Stimulated activated naive CD8-positive, alpha-beta T cell treated with anti-CD3 and anti-CD28 coated beads, Interleukin-15, amount 100 ng/mL, for 72 hours (primary cell): ENCODE results near the gene SSH2.
"Not testable (repeated sequence)": the region's sequence is repeated elsewhere in the genome, so short reads cannot be mapped to it uniquely, and the experiment has no call there.

ENCODE experiments used
- ATAC-seq: fragments of 150-1000 bp; cut with Tn5 transposase; 2 replicates; pipeline ENCODE4 v1.10.0; 2021; ENCODE audit warnings: mild to moderate bottlenecking, moderate library complexity
- DNase-seq, 2 donors: peaks; one replicate each; pipeline ENCODE4 v3.0.0; 2021 to 2022
- H3K27ac Mint-ChIP-seq, 2 donors: one replicate each; pipeline ENCODE4 v1.8.0; 2022; ENCODE audit warnings: mild to moderate bottlenecking in 2 of 2, mixed read lengths in 2 of 2, moderate library complexity in 2 of 2
- H3K27me3 Mint-ChIP-seq: one replicate; pipeline ENCODE4 v1.8.0; 2022; ENCODE audit warnings: mixed read lengths
- H3K4me1 Mint-ChIP-seq: one replicate; pipeline ENCODE4 v1.8.0; 2022; ENCODE audit warnings: mild to moderate bottlenecking, mixed read lengths
- H3K4me3 Mint-ChIP-seq, 2 donors: one replicate each; pipeline ENCODE4 v1.8.0; 2022; ENCODE audit warnings: mild to moderate bottlenecking in 2 of 2, mixed read lengths in 2 of 2, moderate library complexity in 1 of 2
- H3K9me3 Mint-ChIP-seq, 2 donors: one replicate each; pipeline ENCODE4 v1.8.0; 2022; ENCODE audit warnings: mixed read lengths in 2 of 2

The SSH2 gene

DNA sequence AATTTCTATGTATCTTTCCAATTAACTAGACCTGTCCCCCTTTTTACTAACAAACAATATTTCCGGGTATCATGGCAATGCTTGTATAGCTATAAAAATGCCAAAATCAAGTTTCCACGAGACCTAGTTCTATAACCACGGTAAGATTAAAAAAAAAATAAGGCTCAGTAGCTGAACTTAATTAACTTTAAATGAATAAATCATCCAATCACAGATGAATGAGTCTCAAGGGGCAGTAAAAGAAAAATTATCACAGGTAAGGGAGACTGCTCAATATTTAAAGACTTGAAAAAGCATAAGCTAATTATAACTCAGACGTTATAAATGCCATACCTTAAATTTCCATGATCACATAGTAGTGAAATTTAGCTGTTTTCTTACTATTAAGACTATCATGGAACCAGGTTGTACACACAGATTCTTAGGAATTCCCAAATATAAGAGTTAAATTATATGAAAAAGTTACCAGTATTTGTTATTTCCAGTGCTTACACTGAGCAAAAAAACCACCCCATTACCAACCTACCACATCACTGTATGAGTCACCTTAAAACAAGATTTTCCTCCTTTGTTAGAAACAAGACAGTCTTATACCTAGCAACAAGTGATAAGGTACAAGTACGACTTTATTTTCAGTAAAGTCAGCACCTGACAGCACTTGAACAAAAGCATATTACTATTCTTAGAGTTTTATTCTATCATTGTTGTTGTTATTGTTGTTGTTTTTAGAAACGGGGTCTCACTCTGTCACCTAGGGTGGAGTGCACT, 20.6 kb downstream of the SSH2 start:
- Mint-ChIP-seq H3K4me1 (peaks cover 28% of the 10 kb centered on the region), H3K9me3 (peaks cover 0 to 16% of the 10 kb centered on the region in 2 donors), H3K27ac (peak overlapping the region in 1 of 2 donors; percentile 69), H3K27me3 (no peaks in the 10 kb centered on the region), H3K4me3 (no peak overlapping the region)
- no peak for DNase-seq
- ATAC-seq: peak; percentile 89

- Mint-ChIP-seq H3K9me3 (peaks cover 0 to 16% of the 10 kb centered on the region in 2 donors), H3K27me3 (no peaks in the 10 kb centered on the region), H3K27ac (no peak overlapping the region), H3K4me1 (peaks cover 38% of the 10 kb centered on the region), H3K4me3 (no peak overlapping the region)
- ATAC-seq (no peak), DNase-seq (no peak)
Observed at GRCh38 chr17:29906969-29907368, 23.1 kb downstream of the SSH2 start.

DNA sequence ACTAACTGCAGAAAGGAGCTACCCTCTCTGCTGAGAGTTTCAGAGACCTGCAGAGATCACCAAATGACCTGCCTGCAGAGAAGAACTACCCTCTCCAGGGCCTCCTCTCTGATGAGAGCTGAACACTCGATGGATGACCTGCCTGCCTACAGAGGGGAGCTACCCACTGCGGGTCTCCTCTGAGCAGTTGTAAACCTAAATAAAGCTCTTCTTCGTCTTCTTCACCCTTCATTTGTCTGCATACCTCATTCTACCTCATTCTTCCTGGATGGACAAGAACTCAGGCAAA, 24.2 kb downstream of the SSH2 start:
- no peak for DNase-seq
- ATAC-seq: no peak
- H3K9me3 Mint-ChIP-seq: peaks cover 0 to 16% of the 10 kb centered on the region in 2 donors
- no peak overlapping the region for H3K27ac Mint-ChIP-seq
- H3K4me3 Mint-ChIP-seq: no peak overlapping the region
- no peaks in the 10 kb centered on the region for H3K27me3 Mint-ChIP-seq
- peaks cover 44% of the 10 kb centered on the region for H3K4me1 Mint-ChIP-seq

DNA sequence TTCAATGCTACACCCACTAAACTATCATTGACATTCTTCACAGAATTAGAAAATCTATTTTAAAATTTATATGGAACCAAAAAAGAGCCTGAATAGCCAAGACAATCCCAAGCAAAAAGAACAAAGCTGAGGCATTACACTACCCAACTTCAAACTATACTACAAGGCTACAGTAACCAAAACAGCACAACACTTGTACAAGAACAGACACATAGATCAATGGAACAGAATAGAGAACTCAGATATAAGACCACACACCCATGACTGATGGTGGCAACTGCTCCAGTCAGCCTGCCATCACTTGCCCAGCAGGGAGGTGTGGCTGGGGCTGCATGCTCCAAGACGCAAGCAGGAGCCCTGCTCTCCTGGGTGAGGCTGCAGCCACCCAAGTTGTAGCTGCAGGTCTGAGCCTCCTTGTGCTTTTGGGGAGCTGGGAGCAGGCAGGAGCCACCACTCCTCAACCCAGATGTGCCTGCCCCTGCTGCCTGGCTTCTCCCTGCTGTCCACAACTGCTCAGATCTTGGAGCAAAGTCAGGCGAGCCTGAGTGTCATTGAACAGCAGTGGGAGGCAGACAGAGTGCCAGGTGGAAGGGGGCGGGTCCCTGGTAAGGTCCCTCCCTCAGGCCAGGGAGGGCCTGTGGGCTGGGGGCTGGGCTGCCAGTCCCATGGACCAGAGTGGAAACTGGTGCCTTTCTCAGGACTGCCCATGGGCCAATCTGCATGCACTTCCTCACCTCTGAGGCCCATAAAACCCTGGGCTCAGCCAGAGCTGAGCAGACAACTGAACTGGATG, 24.7 kb downstream of the SSH2 start:
- H3K4me1 Mint-ChIP-seq: peaks cover 44% of the 10 kb centered on the region
- H3K27ac Mint-ChIP-seq: no peak overlapping the region
- no peak overlapping the region for H3K4me3 Mint-ChIP-seq
- ATAC-seq: no peak
- no peak for DNase-seq
- H3K9me3 Mint-ChIP-seq: peaks cover 0 to 16% of the 10 kb centered on the region in 2 donors
- H3K27me3 Mint-ChIP-seq: no peaks in the 10 kb centered on the region

GRCh38 chr17:29903471-29903870, 26.6 kb downstream of the SSH2 start:
- Mint-ChIP-seq H3K9me3 (peaks cover 0 to 16% of the 10 kb centered on the region in 2 donors), H3K27me3 (no peaks in the 10 kb centered on the region), H3K27ac (peak overlapping the region in 1 of 2 donors; percentile 79), H3K4me1 (peaks cover 31% of the 10 kb centered on the region), H3K4me3 (no peak overlapping the region)
- no peak for ATAC-seq
- DNase-seq: no peak

- peak overlapping the region in 1 of 2 donors; percentile 77 for H3K27ac Mint-ChIP-seq
- peaks cover 21% of the 10 kb centered on the region for H3K4me1 Mint-ChIP-seq
- H3K9me3 Mint-ChIP-seq: peaks cover 13 to 18% of the 10 kb centered on the region in 2 donors
- DNase-seq, ATAC-seq, H3K27me3 Mint-ChIP-seq, H3K4me3 Mint-ChIP-seq: not testable (repeated sequence)
Observed at GRCh38 chr17:29897136-29897535, 32.9 kb downstream of the SSH2 start.

DNA sequence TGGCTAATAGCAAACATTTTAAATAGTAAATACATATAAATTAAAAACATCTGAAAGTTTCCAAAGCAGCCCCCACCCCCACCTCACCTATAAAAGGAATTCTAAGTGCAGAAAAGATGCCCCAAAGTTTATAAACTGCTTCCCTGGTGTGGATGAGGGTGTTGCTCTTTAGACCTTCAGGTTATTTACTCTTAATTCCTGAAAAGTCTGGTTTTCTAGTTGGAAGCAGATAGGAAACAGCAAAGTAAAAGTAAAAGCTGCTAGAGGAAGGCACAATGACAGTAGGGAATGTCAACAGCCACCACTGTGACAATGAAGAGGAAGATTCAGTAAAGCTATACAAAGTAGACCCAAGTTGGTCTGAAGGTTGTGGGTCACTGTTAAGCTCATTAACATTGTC, 37.8 kb downstream of the SSH2 start:
- no peaks in the 10 kb centered on the region for H3K27me3 Mint-ChIP-seq
- no peak for DNase-seq
- peaks cover 4 to 16% of the 10 kb centered on the region in 2 donors for H3K9me3 Mint-ChIP-seq
- no peak overlapping the region for H3K4me3 Mint-ChIP-seq
- H3K27ac Mint-ChIP-seq: no peak overlapping the region
- no peak for ATAC-seq
- peaks cover 8% of the 10 kb centered on the region for H3K4me1 Mint-ChIP-seq

GRCh38 chr17:29891131-29891530, 38.9 kb downstream of the SSH2 start:
- DNase-seq: no peak
- ATAC-seq: no peak
- Mint-ChIP-seq H3K9me3 (peaks cover 0 to 9% of the 10 kb centered on the region in 2 donors), H3K4me1 (peaks cover 9% of the 10 kb centered on the region), H3K27ac (no peak overlapping the region), H3K27me3 (no peaks in the 10 kb centered on the region), H3K4me3 (no peak overlapping the region)

- DNase-seq (no peak), ATAC-seq (no peak)
- Mint-ChIP-seq H3K27me3 (no peaks in the 10 kb centered on the region), H3K4me1 (peaks cover 23% of the 10 kb centered on the region), H3K4me3 (no peak overlapping the region), H3K27ac (no peak overlapping the region), H3K9me3 (no peaks in the 10 kb centered on the region)
Observed at GRCh38 chr17:29885031-29885640, 44.9 kb downstream of the SSH2 start.

DNA sequence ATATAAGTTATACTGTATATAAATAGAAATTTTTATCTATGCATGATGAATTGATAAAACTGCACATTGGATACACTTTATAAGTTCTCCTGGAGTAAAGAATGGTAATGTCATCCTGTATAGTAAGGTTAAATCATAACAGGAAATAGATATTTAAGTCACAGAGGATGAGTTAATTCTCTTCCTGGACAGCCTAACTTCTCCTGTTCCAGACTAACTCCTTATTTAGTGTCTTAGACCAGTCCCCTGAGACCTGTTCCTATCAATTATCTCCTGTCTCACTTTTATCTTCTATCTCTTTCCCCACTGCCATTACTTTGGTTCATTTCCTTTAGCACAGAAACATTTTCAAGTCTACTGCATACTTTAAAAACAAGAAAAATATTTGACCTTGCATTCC, 46.5 kb downstream of the SSH2 start:
- Mint-ChIP-seq H3K4me1 (peaks cover 23% of the 10 kb centered on the region), H3K27ac (peak overlapping the region in 1 of 2 donors; percentile 8), H3K27me3 (no peaks in the 10 kb centered on the region), H3K9me3 (no peaks in the 10 kb centered on the region), H3K4me3 (no peak overlapping the region)
- DNase-seq: no peak
- no peak for ATAC-seq

GRCh38 chr17:29881256-29881655, 48.8 kb downstream of the SSH2 start:
- Mint-ChIP-seq H3K4me3 (no peak overlapping the region), H3K9me3 (no peaks in the 10 kb centered on the region), H3K4me1 (peaks cover 23% of the 10 kb centered on the region), H3K27ac (no peak overlapping the region), H3K27me3 (no peaks in the 10 kb centered on the region)
- DNase-seq: no peak
- ATAC-seq: no peak

GRCh38 chr17:29880031-29880430, 50.0 kb downstream of the SSH2 start:
- H3K27me3 Mint-ChIP-seq: no peaks in the 10 kb centered on the region
- no peaks in the 10 kb centered on the region for H3K9me3 Mint-ChIP-seq
- peaks cover 15% of the 10 kb centered on the region for H3K4me1 Mint-ChIP-seq
- DNase-seq (no peak), ATAC-seq (no peak)
- no peak overlapping the region for H3K4me3 Mint-ChIP-seq
- H3K27ac Mint-ChIP-seq: no peak overlapping the region

GRCh38 chr17:29874931-29875596, 55.0 kb downstream of the SSH2 start:
- no peaks in the 10 kb centered on the region for H3K4me1 Mint-ChIP-seq
- ATAC-seq (no peak), DNase-seq (no peak)
- H3K9me3 Mint-ChIP-seq: no peaks in the 10 kb centered on the region
- no peak overlapping the region for H3K4me3 Mint-ChIP-seq
- no peaks in the 10 kb centered on the region for H3K27me3 Mint-ChIP-seq
- no peak overlapping the region for H3K27ac Mint-ChIP-seq

DNA sequence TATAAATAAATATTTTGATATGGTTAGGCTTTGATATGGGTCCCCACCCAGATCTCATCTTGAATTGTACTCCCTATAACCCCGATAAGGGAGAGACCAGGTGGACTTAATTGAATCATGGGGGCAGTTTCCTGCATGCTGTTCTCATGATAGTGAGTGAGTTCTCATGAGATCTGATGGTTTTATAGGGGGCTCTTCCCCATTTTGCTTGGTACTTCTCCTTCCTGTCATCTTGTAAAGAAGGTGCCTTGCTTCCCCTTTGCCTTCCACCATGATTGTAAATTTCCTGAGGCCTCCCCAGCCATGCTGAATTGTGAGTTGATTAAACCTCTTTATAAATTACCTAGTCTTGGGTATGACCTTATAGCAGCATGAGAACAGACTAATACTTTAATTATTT, 55.7 kb downstream of the SSH2 start:
- ATAC-seq, H3K4me3 Mint-ChIP-seq, DNase-seq, H3K4me1 Mint-ChIP-seq, H3K27ac Mint-ChIP-seq, H3K9me3 Mint-ChIP-seq, H3K27me3 Mint-ChIP-seq: not testable (repeated sequence)

DNA sequence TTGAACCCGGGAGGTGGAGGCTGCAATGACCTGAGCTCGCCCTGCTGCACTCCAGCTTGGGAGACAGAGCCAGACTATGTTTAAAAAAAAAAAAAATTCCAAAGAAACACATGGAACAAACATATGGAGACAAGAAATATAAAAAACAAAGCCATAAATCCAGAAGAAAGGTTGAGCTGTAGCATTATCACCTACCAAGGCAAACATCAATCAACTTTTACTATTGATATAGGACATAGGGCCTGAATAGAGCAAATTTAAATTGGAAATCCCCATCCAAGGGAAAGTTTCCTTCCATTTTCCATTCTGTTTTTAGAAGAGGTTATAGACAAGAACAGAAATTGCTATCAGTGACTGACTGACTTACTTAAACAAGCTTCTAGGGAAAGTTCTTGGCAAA, 56.6 kb downstream of the SSH2 start:
- H3K27ac Mint-ChIP-seq: no peak overlapping the region
- no peak for ATAC-seq
- DNase-seq: no peak
- H3K27me3 Mint-ChIP-seq: no peaks in the 10 kb centered on the region
- H3K4me1 Mint-ChIP-seq: peaks cover 1% of the 10 kb centered on the region
- no peaks in the 10 kb centered on the region for H3K9me3 Mint-ChIP-seq
- H3K4me3 Mint-ChIP-seq: no peak overlapping the region
